ENCODE data around the gene PLEKHH3. TPM values are rescaled to one million over a fixed set of nuclear protein-coding genes. Genes with fewer than 3 reads are reported as not detected.

The PLEKHH3 gene
- total RNA-seq, 1 donor from 2014 or later: 3.4 TPM

- Histone ChIP-seq H3K4me1 (no peaks in the 10 kb centered on the region), H3K4me2 (no peak overlapping the region), H4K20me1 (ENCODE audit: low read depth) (no peaks in the 10 kb centered on the region), H3K9me3 (ENCODE audit: low read depth) (no peaks in the 10 kb centered on the region), H3F3A (ENCODE audit: low read depth) (peaks cover 3% of the 10 kb centered on the region), H3K4me3 (no peak overlapping the region), H3K36me3 (no peaks in the 10 kb centered on the region), H3K27me3 (no peaks in the 10 kb centered on the region), H3K27ac (no peak overlapping the region), H2AFZ (replicated peaks) (no peak overlapping the region), H3K9ac (no peak overlapping the region), H3K79me2 (ENCODE audit: low read depth) (no peaks in the 10 kb centered on the region)
- Mint-ChIP-seq H3K27ac (no peak overlapping the region), H3K4me3 (no peak overlapping the region), H3K27me3 (ENCODE audit: insufficient read depth, low read depth) (peaks cover 3% of the 10 kb centered on the region), H3K4me1 (peaks cover 8% of the 10 kb centered on the region), H3K9me3 (no peaks in the 10 kb centered on the region), H3K36me3 (no peaks in the 10 kb centered on the region)
- TF ChIP-seq EZH2phosphoT487 (IDR thresholded peaks at IDR 0.05) (no peak), EZH2 (IDR thresholded peaks at IDR 0.05) (no peak), CTCF (IDR thresholded peaks at IDR 0.05) (no peak)
- DNase-seq (ENCODE audit: low spot score): no peak
Observed at GRCh38 chr17:42640121-42640520, 36.7 kb downstream of the PLEKHH3 start.

- Mint-ChIP-seq H3K4me3 (no peak overlapping the region), H3K27ac (no peak overlapping the region), H3K27me3 (ENCODE audit: insufficient read depth, low read depth) (peaks cover 3% of the 10 kb centered on the region), H3K36me3 (no peaks in the 10 kb centered on the region), H3K4me1 (peaks cover 8% of the 10 kb centered on the region), H3K9me3 (no peaks in the 10 kb centered on the region)
- no peaks in the 10 kb centered on the region for H3K27me3 ChIP-seq
- no peaks in the 10 kb centered on the region for H3K9me3 ChIP-seq (ENCODE audit: low read depth)
- DNase-seq (ENCODE audit: low spot score): no peak
- H3F3A ChIP-seq (ENCODE audit: low read depth): peaks cover 3% of the 10 kb centered on the region
- H3K79me2 ChIP-seq (ENCODE audit: low read depth): no peaks in the 10 kb centered on the region
- H3K4me2 ChIP-seq: no peak overlapping the region
- peak overlapping the region; percentile 50 for H2AFZ ChIP-seq (replicated peaks)
- no peaks in the 10 kb centered on the region for H3K36me3 ChIP-seq
- no peak overlapping the region for H3K27ac ChIP-seq
- no peak overlapping the region for H3K9ac ChIP-seq
- H3K4me3 ChIP-seq: no peak overlapping the region
- TF ChIP-seq EZH2 (IDR thresholded peaks at IDR 0.05) (no peak), CTCF (IDR thresholded peaks at IDR 0.05) (no peak), EZH2phosphoT487 (IDR thresholded peaks at IDR 0.05) (no peak)
- no peaks in the 10 kb centered on the region for H3K4me1 ChIP-seq
- no peaks in the 10 kb centered on the region for H4K20me1 ChIP-seq (ENCODE audit: low read depth)
Observed at GRCh38 chr17:42639525-42640113, 37.2 kb downstream of the PLEKHH3 start.

- no peak overlapping the region for H3K27ac ChIP-seq
- H3F3A ChIP-seq (ENCODE audit: low read depth): no peaks in the 10 kb centered on the region
- H3K9me3 ChIP-seq (ENCODE audit: low read depth): no peaks in the 10 kb centered on the region
- DNase-seq (ENCODE audit: low spot score): no peak
- no peaks in the 10 kb centered on the region for H3K4me1 Mint-ChIP-seq
- H3K4me3 Mint-ChIP-seq: no peak overlapping the region
- H3K79me2 ChIP-seq (ENCODE audit: low read depth): no peaks in the 10 kb centered on the region
- H3K27ac Mint-ChIP-seq: peak overlapping the region; percentile 82
- no peaks in the 10 kb centered on the region for H3K4me1 ChIP-seq
- no peaks in the 10 kb centered on the region for H3K27me3 ChIP-seq
- H3K4me3 ChIP-seq: no peak overlapping the region
- H3K9me3 Mint-ChIP-seq: no peaks in the 10 kb centered on the region
- H2AFZ ChIP-seq (replicated peaks): peak overlapping the region; percentile 12
- H4K20me1 ChIP-seq (ENCODE audit: low read depth): no peaks in the 10 kb centered on the region
- no peaks in the 10 kb centered on the region for H3K27me3 Mint-ChIP-seq (ENCODE audit: insufficient read depth, low read depth)
- no peaks in the 10 kb centered on the region for H3K36me3 Mint-ChIP-seq
- H3K4me2 ChIP-seq: no peak overlapping the region
- no peaks in the 10 kb centered on the region for H3K36me3 ChIP-seq
- TF ChIP-seq CTCF (IDR thresholded peaks at IDR 0.05): no peak
- TF ChIP-seq EZH2 (IDR thresholded peaks at IDR 0.05): no peak
- TF ChIP-seq EZH2phosphoT487 (IDR thresholded peaks at IDR 0.05): no peak
- H3K9ac ChIP-seq: no peak overlapping the region
Observed at GRCh38 chr17:42632949-42633444, 43.8 kb downstream of the PLEKHH3 start.
